Bone marrow (tissue), 2 donors: Measurements from ENCODE around the gene RPUSD4.

Experiments
- DNase-seq, 2 donors: peaks; one replicate each; lab custom pipeline; 2025; lab: John Stamatoyannopoulos, UW

RPUSD4 gene

DNA sequence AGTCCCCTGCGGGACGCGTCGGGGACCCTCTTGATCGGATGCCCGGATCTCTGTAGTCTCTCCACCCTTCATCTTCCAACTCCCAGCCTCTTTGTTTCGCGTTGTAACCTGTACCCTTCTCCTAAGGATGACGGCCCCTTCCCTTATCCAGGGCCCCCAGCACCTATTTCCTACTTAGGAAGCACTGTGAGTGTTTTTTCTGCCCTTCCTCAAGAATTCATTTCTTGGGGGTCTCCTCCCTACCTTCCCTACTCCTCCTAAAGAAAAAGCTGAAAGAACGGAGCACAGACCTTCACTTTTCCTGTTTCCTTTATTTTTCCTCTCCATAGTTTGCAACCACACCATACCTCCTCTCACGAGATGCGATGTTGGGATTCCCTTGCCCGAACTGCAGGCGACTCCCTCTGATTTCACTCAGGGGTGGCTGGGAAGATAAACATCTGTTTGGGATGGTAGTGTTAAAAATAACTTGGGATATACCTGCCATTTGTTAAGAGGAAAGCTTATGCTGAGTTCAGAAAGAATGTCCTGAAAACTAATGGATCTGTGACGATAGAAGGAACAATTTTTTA lies 725 bp upstream of the RPUSD4 start:
- no peak for DNase-seq

DNA sequence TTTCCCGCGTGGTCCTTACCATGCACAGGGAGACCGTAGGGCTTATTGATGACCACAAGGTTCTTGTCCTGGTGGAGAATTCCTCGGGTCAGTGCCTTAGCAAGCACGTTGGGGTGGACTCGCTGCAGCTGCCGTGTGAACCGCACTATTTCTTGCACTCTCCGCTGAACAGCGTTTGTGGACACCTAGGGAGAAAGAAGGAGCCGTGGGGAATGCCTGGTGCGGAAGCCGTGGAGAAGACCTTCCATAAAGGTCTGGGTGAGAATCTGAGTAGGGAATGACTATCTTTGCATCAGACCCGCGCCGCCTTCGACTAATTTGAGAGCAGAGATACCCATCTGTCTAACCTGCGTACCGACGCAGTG lies 597 bp downstream of the RPUSD4 start:
- no peak for DNase-seq

DNA sequence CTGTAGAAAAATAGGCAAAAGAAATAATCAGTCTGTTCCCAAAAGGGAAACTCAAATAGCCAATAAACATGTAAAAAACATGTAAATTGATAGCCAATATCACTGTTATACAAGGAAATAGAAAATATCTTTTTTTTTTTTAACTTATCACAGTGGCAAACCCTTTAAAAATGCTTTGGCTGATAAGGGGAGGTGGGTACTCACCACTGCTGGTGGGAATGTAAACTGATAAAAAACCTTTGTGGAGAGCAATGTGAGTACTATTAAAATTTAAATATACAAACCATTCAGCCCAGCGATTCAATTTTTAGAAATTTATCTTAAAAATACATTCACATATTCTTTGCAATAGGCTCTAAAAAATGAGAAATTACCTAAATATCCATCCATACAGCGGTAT lies 3.6 kb downstream of the RPUSD4 start:
- no peak for DNase-seq

DNA sequence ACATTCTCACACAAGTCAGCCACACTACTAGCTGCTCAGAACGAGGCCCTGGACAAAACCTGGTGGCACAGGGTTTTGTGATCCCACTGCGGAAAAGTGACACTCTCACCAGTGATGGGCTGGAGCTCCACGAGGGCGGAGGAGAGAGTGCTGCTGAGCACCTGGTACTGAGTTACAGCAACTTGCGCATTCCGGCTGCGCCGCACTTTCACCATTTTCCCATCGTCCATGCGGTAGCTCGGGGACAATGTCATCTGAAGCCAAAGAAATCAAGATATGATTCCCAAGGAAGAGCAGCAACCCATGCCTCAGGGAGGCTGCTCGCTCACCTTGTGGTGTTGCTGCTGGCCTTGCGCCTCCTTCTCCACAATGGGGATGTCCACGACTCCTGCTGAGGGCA lies 6.1 kb downstream of the RPUSD4 start:
- no peak for DNase-seq

DNA sequence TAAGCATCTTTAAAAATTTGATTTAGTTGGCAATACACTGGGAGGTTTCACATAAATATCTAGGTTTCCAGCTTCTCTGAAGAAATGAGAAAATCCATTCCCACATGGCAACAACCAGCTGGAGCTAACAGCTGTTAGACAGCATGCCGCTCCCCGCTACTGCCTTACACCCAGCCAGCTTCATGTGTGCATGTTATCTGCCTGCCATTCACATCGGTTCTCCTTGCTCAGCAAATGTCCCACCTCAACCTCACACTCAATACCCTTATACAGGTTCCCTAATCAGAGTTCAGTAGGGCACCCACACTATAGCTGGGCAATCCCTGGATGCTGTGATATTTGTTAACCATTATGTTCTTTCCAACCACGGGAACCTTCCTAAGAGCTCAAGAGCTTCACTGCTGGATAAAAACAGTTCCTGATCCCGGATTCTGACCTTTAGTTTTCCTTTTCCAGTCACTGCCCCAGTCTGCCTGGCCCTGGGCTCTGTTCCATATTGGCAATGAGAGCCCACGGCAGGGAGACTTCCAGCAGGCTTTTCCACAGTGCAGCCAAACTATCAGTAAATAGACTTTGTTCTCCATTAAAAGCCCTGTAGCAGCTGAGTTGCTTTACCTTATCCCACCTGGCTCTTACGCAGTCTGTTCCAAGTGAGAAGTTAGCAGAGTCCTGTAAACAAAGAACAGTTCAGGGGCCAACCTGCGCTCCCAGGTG lies 8.6 kb downstream of the RPUSD4 start:
- no peak for DNase-seq

DNA sequence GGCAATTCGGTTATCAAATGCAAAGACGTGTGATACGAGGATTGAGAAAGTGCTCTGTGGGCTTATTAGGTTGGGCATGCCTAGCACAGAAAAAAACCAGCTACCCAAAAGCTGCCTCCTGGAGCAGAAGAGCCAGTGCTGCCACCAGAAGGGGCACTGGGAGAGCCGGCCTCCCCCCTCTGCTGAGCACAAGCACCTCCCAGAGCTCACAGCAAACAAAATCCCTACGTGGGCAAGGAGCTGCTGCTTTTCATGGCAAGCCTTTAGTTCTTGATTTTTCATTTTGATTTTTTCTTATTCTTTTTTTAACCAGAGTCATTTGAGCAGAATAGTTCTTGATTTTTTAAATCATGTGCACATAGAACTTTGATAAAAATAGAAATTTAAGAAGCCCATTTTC lies 12.8 kb downstream of the RPUSD4 start:
- DNase-seq, result no peak

DNA sequence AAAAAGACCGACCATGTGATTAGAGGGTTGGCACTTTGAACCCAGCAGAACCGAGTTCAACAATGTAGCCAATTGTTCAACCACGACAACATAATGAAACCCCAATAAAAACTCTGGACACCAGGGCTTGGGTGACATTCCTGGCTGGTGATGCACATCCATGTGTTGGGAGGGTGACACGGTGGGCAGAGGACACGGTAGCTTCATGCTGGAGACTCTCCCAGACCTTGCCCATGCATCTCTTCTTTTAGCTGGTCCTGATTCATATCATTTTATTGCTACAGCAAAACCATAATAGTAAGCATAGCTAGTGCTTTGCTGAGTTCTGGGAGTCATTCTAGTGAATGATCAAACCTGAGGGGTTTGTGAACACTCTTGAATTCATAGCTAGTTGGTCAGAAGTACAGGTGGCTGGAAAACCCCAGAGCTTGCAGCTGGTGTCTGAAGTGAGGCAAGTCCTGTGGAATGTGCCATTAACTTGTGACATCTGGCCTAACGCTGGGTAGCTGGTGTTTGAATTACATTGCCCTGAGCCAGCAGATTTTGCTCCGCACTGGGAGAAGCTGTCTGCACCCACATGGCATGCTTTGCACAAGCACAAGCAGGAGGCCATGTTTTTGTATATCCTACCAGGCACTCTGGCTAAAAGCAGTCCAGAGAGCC lies 14.0 kb downstream of the RPUSD4 start:
- no peak for DNase-seq

DNA sequence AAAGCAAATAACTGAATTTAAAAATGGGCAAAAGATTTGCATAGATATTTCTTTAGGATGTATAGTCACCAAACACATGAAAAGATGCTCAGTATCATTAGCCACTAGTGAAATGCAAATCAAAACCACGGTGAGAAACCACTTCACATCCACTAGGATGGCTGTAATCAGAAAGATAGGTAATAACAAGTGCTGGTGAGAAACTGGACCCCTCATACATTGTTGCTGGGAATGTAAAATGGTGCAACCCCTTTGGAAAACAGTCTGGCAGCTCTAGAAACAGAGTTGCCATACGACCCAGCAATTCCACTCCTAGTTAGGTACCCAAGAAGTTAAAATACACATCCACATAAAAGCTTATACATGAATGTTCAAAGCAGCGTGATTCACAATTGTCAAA lies 16.3 kb downstream of the RPUSD4 start:
- DNase-seq, result no peak

DNA sequence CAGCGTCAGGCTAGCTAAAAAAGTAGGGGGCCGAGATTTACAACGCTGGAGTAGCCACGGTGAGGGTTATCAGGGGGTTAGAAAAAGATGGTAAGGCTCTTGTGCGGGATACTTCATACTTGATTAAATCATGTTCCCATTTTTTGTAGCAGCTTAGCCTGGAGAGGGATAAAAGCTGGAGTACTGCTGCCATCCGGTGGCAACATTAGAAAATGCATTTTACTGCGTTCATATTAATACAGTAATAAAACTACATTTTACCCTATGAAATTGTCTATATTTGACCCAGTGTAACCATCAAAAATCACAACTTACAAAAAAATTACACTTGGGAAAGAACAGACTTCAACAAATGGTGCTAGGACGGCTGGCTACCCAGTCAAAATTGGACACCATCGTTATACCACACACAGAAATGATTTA lies 17.3 kb downstream of the RPUSD4 start:
- DNase-seq, result peak in 1 of 2 donors; percentile 25

DNA sequence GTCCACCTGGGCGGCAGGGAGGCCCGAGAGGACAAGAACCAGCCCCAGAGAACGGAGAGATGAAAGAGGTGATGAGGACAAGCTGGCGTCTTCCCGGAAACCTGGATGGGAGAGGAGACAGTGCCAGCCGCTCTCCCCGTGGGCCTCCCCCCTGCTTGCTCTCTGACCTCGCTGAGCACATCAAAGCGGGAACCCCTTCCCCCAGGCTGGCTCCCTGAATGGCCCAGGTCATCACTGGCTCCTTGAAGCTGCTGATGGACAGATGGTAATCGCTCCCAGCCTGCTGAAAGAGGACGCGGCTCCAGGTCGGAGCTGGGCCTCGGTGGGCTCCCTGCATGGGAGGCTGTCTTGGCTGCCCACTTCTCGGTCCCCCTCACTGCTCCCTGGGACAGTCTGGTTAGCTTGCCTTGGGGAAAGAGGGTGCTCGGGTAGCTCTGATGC lies 18.4 kb downstream of the RPUSD4 start:
- DNase-seq, result no peak

DNA sequence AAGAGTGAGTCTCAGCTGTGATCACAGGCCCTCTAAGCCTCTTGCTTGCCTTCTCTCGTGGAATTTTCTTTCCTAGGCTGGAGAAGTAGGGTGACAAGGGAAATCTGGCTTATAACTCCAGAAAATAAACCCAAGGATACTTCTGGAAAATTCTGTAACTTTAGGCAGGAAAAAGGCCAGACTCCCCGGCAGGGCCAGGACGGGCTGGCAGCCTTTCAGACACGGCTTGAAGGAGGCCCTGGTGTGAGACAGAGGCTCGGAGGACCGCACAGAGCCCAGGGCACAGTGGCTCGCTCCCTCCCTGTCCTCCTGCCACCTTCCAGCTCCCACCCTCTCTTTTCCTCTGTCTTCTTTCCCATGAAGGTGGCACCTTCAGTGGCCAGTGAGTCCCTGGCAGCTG lies 19.1 kb downstream of the RPUSD4 start:
- no peak for DNase-seq

DNA sequence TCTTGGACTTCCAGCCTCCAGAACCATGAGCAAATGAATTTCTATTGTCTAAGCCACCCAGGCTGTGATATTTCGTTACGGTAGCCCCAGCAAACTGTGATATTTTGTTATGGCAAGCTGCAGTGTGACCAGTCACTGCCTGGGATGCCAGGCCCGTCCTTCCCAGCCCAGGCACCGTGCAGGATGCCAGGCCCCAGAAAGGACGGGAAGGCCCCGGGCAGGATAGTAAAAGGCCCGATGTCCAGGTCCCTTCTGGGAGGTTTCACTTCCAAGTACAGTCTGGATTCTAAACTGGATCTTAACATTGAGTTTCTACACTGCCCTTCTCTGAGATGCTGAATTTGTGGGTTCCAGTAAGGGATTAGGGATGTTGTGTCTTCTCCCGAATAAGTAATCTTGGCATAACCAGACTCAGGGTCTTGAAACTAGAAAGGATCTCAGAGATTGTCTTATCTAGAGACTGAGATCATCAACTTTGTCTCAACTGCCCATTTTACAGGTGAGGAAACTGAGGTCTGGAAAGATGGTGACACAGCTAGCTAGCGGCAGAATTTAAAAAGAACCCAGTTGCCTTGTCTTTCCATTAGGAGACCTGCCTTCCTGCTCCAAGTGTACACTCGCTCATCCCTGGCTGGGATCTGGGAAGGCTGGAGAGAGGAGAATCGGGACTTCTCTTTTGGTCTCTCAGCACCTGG lies 19.9 kb downstream of the RPUSD4 start:
- DNase-seq, result no peak

DNA sequence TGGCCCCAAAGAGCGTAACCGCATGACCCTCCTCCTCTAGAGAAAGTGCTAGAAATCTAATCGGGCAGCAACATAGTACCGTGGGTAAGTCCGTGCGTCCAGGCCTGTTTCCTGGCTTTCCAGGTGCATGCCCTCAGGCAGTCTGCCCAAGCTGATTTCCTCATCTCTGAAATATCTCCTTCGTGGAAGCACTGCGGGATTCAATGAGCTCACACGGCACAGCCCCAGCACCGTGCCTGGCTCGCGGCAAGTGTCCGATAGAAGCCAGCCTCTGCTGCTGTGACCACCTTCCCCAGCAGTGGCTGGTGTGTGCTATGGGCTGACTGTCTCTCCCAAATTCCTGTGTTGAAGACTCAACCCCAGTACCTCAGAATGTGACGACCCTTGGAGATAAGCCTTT lies 20.7 kb downstream of the RPUSD4 start:
- DNase-seq, result no peak

DNA sequence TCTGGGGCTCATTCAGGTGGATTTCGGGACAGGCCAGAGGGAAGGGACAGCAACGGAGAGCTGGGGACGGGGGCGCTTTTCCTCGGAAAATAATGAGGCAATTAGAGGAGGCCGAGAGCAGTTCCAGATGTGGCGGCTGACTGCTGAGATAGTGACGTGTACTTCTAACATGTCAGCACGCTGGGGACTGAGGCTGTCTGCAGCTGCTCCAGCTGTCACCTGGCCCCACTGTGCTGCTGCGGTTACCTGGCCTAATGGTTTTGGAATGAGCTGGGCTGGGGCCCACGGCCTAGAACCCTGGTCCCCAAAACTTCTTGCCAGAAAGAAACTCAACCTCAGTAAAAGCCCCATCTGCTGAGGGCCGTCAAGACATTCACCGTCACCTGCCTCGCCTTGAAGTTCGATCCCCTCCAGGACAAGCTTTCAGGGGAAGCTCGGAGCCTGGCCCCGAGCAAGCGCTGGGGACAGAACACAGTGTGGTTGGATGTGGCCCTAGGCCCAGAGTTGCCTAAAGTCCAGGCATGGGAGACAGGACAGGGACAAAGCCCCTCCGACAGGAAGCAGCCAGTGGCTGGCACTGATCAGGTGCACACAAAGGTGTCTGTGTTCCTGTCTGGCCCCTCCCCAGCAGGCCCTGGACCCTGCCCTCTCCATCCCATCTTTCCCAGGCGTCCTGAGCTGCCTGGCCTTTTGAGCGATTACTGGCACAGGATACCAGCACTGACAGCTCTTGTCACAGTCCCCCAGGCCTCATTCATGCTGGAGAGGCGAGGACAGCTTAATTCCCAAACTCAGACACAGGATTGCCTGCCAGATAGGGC lies 22.1 kb downstream of the RPUSD4 start:
- DNase-seq, result no peak

DNA sequence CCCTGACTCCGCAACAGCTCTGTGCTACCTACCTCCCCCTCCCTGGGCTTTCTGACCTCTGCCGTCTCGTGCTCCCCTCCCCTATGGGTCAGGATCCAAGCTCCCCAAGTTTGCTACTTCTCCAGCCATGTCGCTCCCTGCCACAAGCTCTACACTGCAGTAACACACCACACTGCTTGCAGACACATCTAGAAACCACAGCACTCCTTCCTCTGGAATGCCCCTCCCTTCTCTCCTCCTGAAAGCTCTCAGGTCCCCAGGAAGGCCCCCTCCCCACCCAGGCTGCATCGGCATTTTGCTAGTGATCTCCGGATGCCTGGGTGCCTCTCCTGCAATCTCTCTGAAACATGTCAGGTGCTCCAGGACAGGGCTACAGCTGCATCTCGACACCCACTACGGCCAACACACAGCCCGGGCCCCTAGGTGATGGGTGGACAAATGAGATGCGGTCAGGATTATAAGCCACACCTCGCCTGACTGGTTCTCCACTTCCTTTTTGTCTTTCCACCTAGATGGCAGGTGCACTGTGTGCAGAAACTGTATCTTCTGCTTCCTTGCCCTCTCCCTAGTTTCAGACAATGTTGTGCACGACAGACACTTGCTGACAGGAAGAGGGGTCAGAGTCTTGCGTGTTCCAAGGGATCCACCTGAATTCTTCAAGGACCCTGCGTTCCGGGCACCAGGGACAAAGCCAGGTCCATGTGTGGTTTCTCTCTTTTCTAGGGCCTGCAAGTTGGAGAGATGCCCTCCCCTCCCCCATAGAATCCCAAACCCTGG lies 22.9 kb downstream of the RPUSD4 start:
- DNase-seq, result no peak

DNA sequence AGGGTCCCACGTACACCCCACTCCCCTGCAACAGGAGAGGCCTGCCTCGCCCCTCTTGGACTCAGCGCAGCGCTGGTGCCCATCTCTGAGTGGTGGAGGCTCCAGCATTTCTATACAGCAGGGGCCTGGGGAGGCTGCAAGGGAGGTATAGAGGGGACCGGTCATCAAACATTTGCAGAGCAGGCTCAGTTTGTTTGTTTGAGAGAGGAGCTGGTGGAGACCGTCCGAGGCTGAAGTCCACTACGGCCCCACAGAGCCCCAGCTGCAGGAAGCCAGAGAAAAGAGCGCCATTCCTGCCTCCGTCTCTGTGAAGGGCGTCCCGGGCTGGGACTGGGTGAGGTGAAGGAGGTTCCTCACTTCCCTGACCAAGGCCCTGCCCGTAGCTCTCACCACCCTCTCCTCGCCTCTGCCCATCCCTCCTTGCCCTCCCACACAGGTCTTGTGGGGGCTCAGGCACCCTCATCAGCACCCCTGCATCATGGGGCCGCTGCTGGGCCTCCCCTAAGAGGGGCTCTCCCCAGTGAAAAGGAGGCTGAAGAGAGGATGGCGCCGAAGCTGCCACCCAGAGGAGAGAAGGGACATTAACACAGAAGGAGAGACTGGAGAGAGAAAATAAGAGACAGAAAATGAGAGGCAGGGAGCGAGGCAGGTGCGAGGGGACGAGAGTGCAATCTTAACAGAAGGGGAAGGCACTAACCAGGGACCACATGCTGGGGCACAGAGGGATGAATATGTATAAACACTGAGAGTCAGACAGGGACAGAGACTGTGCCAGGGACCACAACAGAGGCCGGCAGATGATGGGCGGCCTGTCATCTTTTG lies 24.5 kb downstream of the RPUSD4 start:
- DNase-seq, result no peak

DNA sequence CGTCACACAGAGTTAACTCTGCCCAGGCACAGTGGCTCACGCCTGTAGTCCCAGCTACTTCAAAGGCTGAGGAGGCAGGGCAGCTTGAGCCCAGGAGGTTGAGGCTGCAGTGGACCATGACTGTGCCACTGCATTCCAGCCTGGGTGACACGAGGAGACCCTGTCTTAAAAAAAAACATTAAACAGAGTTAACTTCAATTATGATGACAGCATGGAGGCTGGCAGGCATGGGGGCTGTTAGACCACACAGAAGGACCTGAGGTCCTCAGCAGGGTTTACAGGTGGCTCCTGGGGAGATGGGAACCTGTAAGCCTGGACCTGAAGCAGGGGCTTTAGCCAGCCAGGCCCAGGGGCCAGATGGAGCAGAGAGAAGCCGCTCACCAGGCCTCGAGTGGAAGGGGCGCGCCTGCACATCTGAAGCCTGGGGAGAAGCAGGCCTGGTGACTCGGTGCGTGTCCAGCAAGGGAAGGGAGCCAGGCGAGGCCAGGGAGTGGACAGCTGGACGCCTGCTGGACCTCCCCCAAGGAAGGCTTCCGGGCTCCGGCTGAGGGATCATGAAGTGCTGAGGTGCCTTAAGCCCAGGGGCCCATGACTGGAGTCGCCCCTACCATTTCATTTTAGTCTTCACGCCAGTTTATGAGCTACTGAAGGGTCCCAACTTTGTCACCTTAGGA lies 25.3 kb downstream of the RPUSD4 start:
- DNase-seq, result no peak

DNA sequence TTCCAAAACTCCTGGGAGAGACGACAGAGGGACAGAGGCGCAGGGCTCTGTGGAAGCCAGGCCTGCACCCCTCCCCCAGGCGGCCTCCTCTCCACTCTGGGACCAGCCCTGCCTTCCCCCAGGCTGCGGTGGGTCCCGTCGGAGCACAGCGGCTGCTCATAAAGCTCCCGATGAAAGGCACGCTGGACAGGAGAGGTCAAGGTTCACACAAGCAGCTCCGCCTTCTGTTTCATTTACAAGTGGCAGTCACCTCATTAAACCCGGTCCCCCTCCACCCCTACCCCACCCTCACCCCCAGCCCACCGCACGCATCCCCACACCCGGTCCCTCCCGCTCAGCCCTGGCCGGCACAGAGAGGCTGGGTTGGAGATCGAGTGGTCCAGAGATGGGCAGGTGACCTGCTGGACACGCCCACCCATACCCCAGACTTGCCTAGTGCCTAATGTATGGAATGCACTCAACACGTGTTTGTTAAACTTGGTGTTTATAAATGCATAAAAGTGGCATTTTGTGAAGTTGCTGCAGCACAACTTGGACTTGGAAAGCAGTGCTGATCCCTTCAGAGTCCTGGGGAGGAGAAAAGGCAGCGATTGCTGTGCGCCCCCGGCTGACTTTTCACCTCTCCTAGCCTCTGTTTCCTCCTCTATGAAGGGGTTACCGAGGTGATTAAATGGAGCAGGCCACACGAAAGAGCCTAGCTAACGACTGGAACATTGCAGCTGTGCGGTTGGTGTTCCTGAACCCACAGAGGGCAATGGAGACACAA lies 26.0 kb downstream of the RPUSD4 start:
- no peak for DNase-seq
